HepG2 (cell line): ENCODE results near the gene RNF183. TPM values are rescaled to one million over a fixed set of nuclear protein-coding genes. Genes with fewer than 3 reads are reported as not detected.

ENCODE experiments used
- KDM1A ChIP-seq: IDR thresholded peaks from 2 replicates; pipeline ENCODE4 v1.6.1; 2016; ENCODE audit warnings: missing compliant biosample characterization
- MTF2 ChIP-seq: sonication (generic); formaldehyde crosslinking; IDR thresholded peaks from 2 replicates; pipeline ENCODE4 v1.5.0; 2020; ENCODE audit warnings: missing genetic modification reagents, borderline replicate concordance
- NKX3-1 ChIP-seq: sonication (generic); formaldehyde crosslinking; IDR thresholded peaks from 2 replicates; pipeline ENCODE4 v1.5.0; 2020; ENCODE audit warnings: missing genetic modification reagents
- NR2F6 ChIP-seq, 2 experiments: IDR thresholded peaks; 2 replicates each; pipeline ENCODE4 v1.6.1; 2016; ENCODE audit warnings: antibody characterized with exemption in 1 of 2, mild to moderate bottlenecking in 1 of 2
- SOX5 ChIP-seq: IDR thresholded peaks from 2 replicates; pipeline ENCODE4 v1.6.1; 2016; ENCODE audit warnings: borderline replicate concordance
- SP4 ChIP-seq: sonication (generic); formaldehyde crosslinking; IDR thresholded peaks from 2 replicates; pipeline ENCODE4 v1.8.1; 2023; ENCODE audit warnings: mild to moderate bottlenecking, missing genetic modification reagents
- TGIF2 ChIP-seq: IDR thresholded peaks from 2 replicates; pipeline ENCODE4 v1.6.1; 2016; ENCODE audit warnings: control low read depth, missing compliant biosample characterization
- TOPORS ChIP-seq: sonication (generic); formaldehyde crosslinking; IDR thresholded peaks from 2 replicates; pipeline ENCODE4 v1.8.0; 2023; ENCODE audit warnings: mild to moderate bottlenecking, missing genetic modification reagents
- ZBTB7B ChIP-seq: sonication (generic); formaldehyde crosslinking; IDR thresholded peaks from 2 replicates; pipeline ENCODE4 v1.4.0; 2020; ENCODE audit warnings: missing genetic modification reagents
- ZNF124 ChIP-seq: sonication (generic); formaldehyde crosslinking; IDR thresholded peaks from 2 replicates; pipeline ENCODE4 v1.4.0; 2020; ENCODE audit warnings: missing genetic modification reagents
- ZNF205 ChIP-seq: IDR thresholded peaks from 2 replicates; pipeline ENCODE4 v1.6.1; 2018; ENCODE audit warnings: missing biosample characterization, missing genetic modification reagents
- ZNF263 ChIP-seq: sonication (generic); formaldehyde crosslinking; IDR thresholded peaks from 2 replicates; pipeline ENCODE4 v1.4.0; 2020; ENCODE audit warnings: missing genetic modification reagents
- ZNF563 ChIP-seq: sonication (generic); formaldehyde crosslinking; IDR thresholded peaks from 2 replicates; pipeline ENCODE4 v1.8.0; 2022; ENCODE audit warnings: mild to moderate bottlenecking, moderate library complexity, missing genetic modification reagents
- ZNF703 ChIP-seq: sonication (generic); formaldehyde crosslinking; IDR thresholded peaks from 2 replicates; pipeline ENCODE4 v1.5.1; 2020; ENCODE audit warnings: missing genetic modification reagents, mild to moderate bottlenecking, moderate library complexity, borderline replicate concordance
- polyA plus RNA-seq, 8 experiments: library from polyadenylated mRNA; depleted of rRNA in 3 of 8; stranded (reverse) in 7 of 8; unstranded in 1 of 8; fragments of >200 nt; fragmentation: Illumina TruSeq in 4 of 8; extraction: Trizol in 4 of 8; gene quantifications; 2 replicates each; pipeline versions ENCODE4 v1.2.1 to v1.2.3, GENCODE V29; 2011 to 2016; ENCODE audit warnings: low read depth in 4 of 8, missing spikeins in 1 of 8, mixed read lengths in 1 of 8; ENCODE audit not compliant: insufficient read depth in 1 of 8
- total RNA-seq, 5 experiments: library from RNA; depleted of rRNA; stranded (reverse); fragments of >200 nt; fragmentation: Illumina TruSeq; extraction: Trizol; gene quantifications; 2 replicates each; pipeline ENCODE4 v1.2.3, GENCODE V29; 2016; ENCODE audit warnings: low read depth in 1 of 5
- TF ChIP-seq, protein P1 (sequence below): sonication (generic); formaldehyde crosslinking; IDR thresholded peaks from 2 replicates; pipeline ENCODE4 v1.4.0; 2020; ENCODE audit warnings: missing genetic modification reagents
- TF ChIP-seq, protein P2 (sequence below): sonication (generic); formaldehyde crosslinking; IDR thresholded peaks from 2 replicates; pipeline ENCODE4 v1.5.1; 2020; ENCODE audit warnings: mild to moderate bottlenecking, missing genetic modification reagents, borderline replicate concordance
- TF ChIP-seq, protein P3 (sequence below): sonication (generic); formaldehyde crosslinking; IDR thresholded peaks from 2 replicates; pipeline ENCODE4 v1.4.0; 2020; ENCODE audit warnings: missing genetic modification reagents
- TF ChIP-seq, protein P4 (sequence below): sonication (generic); formaldehyde crosslinking; IDR thresholded peaks from 2 replicates; pipeline ENCODE4 v1.4.0; 2020; ENCODE audit warnings: mild to moderate bottlenecking, missing genetic modification reagents

RNF183 gene
- total and polyA plus RNA-seq, 2 of the 13 experiments (the other 11 are each of a cell fraction or from before 2014, with no cell fraction given) = 0.13 to 6.5 TPM

DNA sequence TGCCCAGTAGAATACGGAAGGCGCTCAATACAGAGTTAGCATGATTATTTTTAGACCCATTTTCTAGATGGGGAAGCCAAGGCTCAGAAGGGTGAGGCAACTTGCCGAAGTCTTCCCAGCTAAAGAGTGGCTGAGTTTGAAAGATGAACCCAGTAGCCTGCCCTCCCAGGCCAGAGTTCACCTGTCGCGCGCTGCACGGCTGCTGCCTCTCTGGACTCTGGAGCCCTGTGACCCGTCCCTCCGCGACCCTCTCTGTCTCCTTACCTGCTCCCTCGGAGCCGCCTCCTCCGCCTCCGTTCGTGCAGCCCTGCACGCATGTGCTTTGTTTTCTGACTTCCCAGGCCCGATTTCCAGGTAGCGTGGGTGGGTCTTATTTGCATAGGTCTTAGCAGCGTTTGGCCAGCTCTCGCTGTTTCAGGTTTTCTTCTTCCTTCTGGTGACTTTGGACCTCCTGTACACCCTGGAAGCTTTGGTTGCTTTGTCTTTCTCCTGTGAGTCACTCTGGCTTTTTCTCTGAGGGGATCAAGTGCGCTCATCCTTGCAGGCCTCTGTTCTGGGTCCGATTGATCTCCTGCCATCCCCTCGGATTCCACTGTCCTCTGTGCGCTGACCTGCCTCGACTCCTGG is at the start of gene RNF183 (continued):
- TF ChIP-seq, protein P1, sequence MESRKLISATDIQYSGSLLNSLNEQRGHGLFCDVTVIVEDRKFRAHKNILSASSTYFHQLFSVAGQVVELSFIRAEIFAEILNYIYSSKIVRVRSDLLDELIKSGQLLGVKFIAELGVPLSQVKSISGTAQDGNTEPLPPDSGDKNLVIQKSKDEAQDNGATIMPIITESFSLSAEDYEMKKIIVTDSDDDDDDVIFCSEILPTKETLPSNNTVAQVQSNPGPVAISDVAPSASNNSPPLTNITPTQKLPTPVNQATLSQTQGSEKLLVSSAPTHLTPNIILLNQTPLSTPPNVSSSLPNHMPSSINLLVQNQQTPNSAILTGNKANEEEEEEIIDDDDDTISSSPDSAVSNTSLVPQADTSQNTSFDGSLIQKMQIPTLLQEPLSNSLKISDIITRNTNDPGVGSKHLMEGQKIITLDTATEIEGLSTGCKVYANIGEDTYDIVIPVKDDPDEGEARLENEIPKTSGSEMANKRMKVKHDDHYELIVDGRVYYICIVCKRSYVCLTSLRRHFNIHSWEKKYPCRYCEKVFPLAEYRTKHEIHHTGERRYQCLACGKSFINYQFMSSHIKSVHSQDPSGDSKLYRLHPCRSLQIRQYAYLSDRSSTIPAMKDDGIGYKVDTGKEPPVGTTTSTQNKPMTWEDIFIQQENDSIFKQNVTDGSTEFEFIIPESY (CRISPR knock-in tag) = peak; percentile 37; the same call in 1 of the 2 replicates
- TF ChIP-seq ZNF563 (peak; percentile 89), ZNF124 (no peak; the same call in 1 of the 2 replicates), KDM1A (CRISPR knock-in tag) (peak; percentile 78), NKX3-1 (CRISPR knock-in tag) (0 out of 2 replicates have a peak, but pooled peaks have one; percentile 34), TGIF2 (peak; percentile 41; the same call in 1 of the 2 replicates), MTF2 (CRISPR knock-in tag) (no peak), ZNF703 (CRISPR knock-in tag) (no peak), ZBTB7B (CRISPR knock-in tag) (0 out of 2 replicates have a peak, but pooled peaks have one; percentile 30), SP4 (CRISPR knock-in tag) (no peak), SOX5 (CRISPR knock-in tag) (peak; percentile 58; the same call in 1 of the 2 replicates), NR2F6 (IDR thresholded peaks at IDR 0.05) (peak; percentile 30), NR2F6 (CRISPR knock-in tag; IDR thresholded peaks at IDR 0.05) (peak; percentile 39; the same call in 1 of the 2 replicates), TOPORS (CRISPR knock-in tag) (0 out of 2 replicates have a peak, but pooled peaks have one; percentile 25), ZNF263 (CRISPR knock-in tag) (0 out of 2 replicates have a peak, but pooled peaks have one; percentile 10), ZNF205 (CRISPR knock-in tag) (0 out of 2 replicates have a peak, but pooled peaks have one; percentile 25)
- TF ChIP-seq, protein P2, sequence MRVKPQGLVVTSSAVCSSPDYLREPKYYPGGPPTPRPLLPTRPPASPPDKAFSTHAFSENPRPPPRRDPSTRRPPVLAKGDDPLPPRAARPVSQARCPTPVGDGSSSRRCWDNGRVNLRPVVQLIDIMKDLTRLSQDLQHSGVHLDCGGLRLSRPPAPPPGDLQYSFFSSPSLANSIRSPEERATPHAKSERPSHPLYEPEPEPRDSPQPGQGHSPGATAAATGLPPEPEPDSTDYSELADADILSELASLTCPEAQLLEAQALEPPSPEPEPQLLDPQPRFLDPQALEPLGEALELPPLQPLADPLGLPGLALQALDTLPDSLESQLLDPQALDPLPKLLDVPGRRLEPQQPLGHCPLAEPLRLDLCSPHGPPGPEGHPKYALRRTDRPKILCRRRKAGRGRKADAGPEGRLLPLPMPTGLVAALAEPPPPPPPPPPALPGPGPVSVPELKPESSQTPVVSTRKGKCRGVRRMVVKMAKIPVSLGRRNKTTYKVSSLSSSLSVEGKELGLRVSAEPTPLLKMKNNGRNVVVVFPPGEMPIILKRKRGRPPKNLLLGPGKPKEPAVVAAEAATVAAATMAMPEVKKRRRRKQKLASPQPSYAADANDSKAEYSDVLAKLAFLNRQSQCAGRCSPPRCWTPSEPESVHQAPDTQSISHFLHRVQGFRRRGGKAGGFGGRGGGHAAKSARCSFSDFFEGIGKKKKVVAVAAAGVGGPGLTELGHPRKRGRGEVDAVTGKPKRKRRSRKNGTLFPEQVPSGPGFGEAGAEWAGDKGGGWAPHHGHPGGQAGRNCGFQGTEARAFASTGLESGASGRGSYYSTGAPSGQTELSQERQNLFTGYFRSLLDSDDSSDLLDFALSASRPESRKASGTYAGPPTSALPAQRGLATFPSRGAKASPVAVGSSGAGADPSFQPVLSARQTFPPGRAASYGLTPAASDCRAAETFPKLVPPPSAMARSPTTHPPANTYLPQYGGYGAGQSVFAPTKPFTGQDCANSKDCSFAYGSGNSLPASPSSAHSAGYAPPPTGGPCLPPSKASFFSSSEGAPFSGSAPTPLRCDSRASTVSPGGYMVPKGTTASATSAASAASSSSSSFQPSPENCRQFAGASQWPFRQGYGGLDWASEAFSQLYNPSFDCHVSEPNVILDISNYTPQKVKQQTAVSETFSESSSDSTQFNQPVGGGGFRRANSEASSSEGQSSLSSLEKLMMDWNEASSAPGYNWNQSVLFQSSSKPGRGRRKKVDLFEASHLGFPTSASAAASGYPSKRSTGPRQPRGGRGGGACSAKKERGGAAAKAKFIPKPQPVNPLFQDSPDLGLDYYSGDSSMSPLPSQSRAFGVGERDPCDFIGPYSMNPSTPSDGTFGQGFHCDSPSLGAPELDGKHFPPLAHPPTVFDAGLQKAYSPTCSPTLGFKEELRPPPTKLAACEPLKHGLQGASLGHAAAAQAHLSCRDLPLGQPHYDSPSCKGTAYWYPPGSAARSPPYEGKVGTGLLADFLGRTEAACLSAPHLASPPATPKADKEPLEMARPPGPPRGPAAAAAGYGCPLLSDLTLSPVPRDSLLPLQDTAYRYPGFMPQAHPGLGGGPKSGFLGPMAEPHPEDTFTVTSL (CRISPR knock-in tag) = peak; percentile 7; the same call in 1 of the 2 replicates
- TF ChIP-seq, protein P3, sequence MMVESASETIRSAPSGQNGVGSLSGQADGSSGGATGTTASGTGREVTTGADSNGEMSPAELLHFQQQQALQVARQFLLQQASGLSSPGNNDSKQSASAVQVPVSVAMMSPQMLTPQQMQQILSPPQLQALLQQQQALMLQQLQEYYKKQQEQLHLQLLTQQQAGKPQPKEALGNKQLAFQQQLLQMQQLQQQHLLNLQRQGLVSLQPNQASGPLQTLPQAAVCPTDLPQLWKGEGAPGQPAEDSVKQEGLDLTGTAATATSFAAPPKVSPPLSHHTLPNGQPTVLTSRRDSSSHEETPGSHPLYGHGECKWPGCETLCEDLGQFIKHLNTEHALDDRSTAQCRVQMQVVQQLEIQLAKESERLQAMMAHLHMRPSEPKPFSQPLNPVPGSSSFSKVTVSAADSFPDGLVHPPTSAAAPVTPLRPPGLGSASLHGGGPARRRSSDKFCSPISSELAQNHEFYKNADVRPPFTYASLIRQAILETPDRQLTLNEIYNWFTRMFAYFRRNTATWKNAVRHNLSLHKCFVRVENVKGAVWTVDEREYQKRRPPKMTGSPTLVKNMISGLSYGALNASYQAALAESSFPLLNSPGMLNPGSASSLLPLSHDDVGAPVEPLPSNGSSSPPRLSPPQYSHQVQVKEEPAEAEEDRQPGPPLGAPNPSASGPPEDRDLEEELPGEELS (CRISPR knock-in tag) = 0 out of 2 replicates have a peak, but pooled peaks have one; percentile 35
- TF ChIP-seq, protein P4, sequence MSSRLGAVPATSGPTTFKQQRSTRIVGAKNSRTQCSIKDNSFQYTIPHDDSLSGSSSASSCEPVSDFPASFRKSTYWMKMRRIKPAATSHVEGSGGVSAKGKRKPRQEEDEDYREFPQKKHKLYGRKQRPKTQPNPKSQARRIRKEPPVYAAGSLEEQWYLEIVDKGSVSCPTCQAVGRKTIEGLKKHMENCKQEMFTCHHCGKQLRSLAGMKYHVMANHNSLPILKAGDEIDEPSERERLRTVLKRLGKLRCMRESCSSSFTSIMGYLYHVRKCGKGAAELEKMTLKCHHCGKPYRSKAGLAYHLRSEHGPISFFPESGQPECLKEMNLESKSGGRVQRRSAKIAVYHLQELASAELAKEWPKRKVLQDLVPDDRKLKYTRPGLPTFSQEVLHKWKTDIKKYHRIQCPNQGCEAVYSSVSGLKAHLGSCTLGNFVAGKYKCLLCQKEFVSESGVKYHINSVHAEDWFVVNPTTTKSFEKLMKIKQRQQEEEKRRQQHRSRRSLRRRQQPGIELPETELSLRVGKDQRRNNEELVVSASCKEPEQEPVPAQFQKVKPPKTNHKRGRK (CRISPR knock-in tag) = 0 out of 2 replicates have a peak, but pooled peaks have one; percentile 13
